Measurements from ENCODE around the gene TECR. TPM values are rescaled to one million over a fixed set of nuclear protein-coding genes. Genes with fewer than 3 reads are reported as not detected.
"Not testable (repeated sequence)": the region's sequence is repeated elsewhere in the genome, so short reads cannot be mapped to it uniquely, and the experiment has no call there.

Gene TECR
- total and polyA plus RNA-seq, 2 of the 4 experiments (the other 2 are of a cell fraction) = 46.2 to 81.2 TPM

DNA sequence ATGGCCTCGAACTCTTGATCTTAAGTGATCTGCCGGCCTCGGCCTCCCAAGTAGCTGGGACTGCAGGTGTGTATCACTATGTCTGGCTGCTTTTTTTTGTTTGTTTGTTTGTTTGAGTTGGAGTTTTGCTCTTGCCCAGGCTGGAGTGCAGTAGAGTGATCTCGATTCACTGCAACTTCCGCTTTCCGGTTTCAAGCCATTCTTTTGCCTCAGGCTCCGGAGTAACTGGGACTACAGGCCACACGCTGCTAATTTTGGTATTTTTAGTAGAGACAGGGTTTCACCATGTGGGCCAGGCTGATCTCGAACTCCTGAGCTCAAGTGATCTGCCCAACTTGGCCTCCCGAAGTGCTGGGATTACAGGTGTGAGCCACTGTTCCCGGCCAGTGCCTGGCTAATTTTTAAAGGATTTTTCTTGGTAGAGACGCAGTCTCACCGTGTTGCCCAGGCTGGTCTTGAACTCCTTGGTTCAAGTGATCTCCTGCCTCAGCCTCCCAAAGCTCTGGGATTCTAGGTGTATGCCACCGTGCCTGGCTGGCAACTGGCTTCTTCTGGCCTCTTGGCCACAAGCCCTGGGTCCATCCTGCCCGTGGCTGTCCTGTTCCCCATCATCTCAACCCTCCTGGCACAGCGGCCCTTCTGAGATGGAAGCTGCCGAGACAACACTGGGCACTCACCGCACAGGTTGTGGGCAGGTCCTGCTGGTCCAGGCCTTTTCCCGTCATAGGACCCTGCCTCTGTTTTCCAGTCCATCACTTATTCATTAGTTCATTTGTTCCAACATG lies 11.5 kb downstream of the TECR start (continued):
- TF ChIP-seq RFX5 (IDR thresholded peaks at IDR 0.05; ENCODE audit: low read depth, low read length) = no peak

GRCh38 chr19:14541979-14542378 lies 12.6 kb downstream of the TECR start:
- H2BK20ac ChIP-seq (ENCODE audit: low read depth, low read length); intact Hi-C loops (cut with micrococcal nuclease); BruUV-seq (replicated peaks); H3K9ac ChIP-seq (ENCODE audit: low read depth, low read length); POLR2A ChIA-PET (ENCODE audit: unreplicated experiment); H3K18ac ChIP-seq (ENCODE audit: low read depth, low read length); H2AFZ ChIP-seq (replicated peaks; ENCODE audit: low read length, poor library complexity); H4K5ac ChIP-seq (ENCODE audit: low read depth, low read length); in situ Hi-C loops (cut with MboI; ENCODE audit: low sequenced_read_pairs); H3K4ac ChIP-seq (ENCODE audit: low read depth, low read length); H3K14ac ChIP-seq (replicated peaks; ENCODE audit: low read depth, low read length); H3K27me3 ChIP-seq (ENCODE audit: control insufficient read depth, insufficient read depth, low read length); ATAC-seq (ENCODE audit: low read depth); dilution Hi-C loops (cut with HindIII; ENCODE audit: low sequenced_read_pairs, unreplicated experiment); H4K91ac ChIP-seq (ENCODE audit: insufficient read depth, low read depth, low read length); H2BK15ac ChIP-seq (ENCODE audit: low read depth, low read length); H2BK5ac ChIP-seq (ENCODE audit: low read depth, low read length, poor library complexity, severe bottlenecking); H3K27ac ChIP-seq (ENCODE audit: insufficient read depth, low read length); H2BK120ac ChIP-seq (ENCODE audit: low read depth, low read length); H3K4me3 ChIP-seq (ENCODE audit: insufficient read depth, low read depth, low read length); H4K8ac ChIP-seq (ENCODE audit: low read depth in 2 of 2, low read length in 2 of 2); H2AK9ac ChIP-seq (replicated peaks; ENCODE audit: low read depth, low read length, poor library complexity); H3K23ac ChIP-seq (ENCODE audit: low read depth, low read length); H3K9me3 ChIP-seq (ENCODE audit: control insufficient read depth, insufficient read depth, low read length); H2AK5ac ChIP-seq (ENCODE audit: low read depth, low read length); H3K4me2 ChIP-seq (ENCODE audit: low read depth, low read length); H3K36me3 ChIP-seq (ENCODE audit: control insufficient read depth, insufficient read depth, low read length); H3K56ac ChIP-seq (ENCODE audit: extremely low read depth, insufficient read depth, low read length); H3K4me1 ChIP-seq (ENCODE audit: control insufficient read depth, insufficient read depth, low read length); DNase-seq: not testable (repeated sequence)
- Histone ChIP-seq H3K9me1 (ENCODE audit: insufficient read depth, low read length) (peaks cover 21% of the 10 kb centered on the region), H4K20me1 (ENCODE audit: insufficient read depth, low read length) (peaks cover 19% of the 10 kb centered on the region), H3K79me1 (ENCODE audit: low read depth in 1 of 2, low read length in 2 of 2) (peaks cover 11 to 62% of the 10 kb centered on the region in 2 experiments; a peak in 3 of 4 replicates)
- no CpG with 5 or more reads among the region's 5 CpGs for WGBS, 2 experiments (ENCODE audit: extremely low coverage in 2 of 2, insufficient read length in 1 of 2)
- CTCF ChIA-PET = interaction anchor here (0.7 kb wide), 1 partner anchor 14 kb away, joined by 3 read pairs; no protein-coding TSS in a partner anchor

Data from IMR-90 (cell line).